ENCODE results near the gene ACOX3. TPM values are rescaled to one million over a fixed set of nuclear protein-coding genes. Genes with fewer than 3 reads are reported as not detected.

The ACOX3 gene
- total RNA-seq, 1 experiment from 2014 or later: 17.9 TPM

GRCh38 chr4:8385611-8386010, 54.9 kb downstream of the ACOX3 start:
- POLR2A ChIA-PET: no interaction called here

GRCh38 chr4:8385106-8385505, 55.4 kb downstream of the ACOX3 start:
- H3K27me3 Mint-ChIP-seq (ENCODE audit: insufficient read depth, unreplicated experiment): no peaks in the 10 kb centered on the region
- peaks cover 18% of the 10 kb centered on the region for H3K36me3 Mint-ChIP-seq (ENCODE audit: insufficient read depth, unreplicated experiment)
- no peaks in the 10 kb centered on the region for H3K9me3 Mint-ChIP-seq (ENCODE audit: unreplicated experiment)
- peaks cover 9% of the 10 kb centered on the region for H3K4me1 Mint-ChIP-seq (ENCODE audit: insufficient read depth, unreplicated experiment)
- intact Hi-C loops (cut with micrococcal nuclease): no loop called here
- TF ChIP-seq CTCF (IDR thresholded peaks at IDR 0.05; ENCODE audit: unreplicated experiment): no peak
- H3K27ac Mint-ChIP-seq (ENCODE audit: low read depth, unreplicated experiment): no peak overlapping the region
- H3K4me3 Mint-ChIP-seq (ENCODE audit: unreplicated experiment): no peak overlapping the region
- CTCF ChIA-PET: interaction anchor here (1.3 kb wide), 1 partner anchor 18 kb away, joined by 6 read pairs; no protein-coding TSS in a partner anchor
- DNase-seq (ENCODE audit: unreplicated experiment): no peak
- BruUV-seq (replicated peaks): no TSS peak
- POLR2A ChIA-PET: no interaction called here

More at GRCh38 chr4:8385611-8386010, 54.9 kb downstream of the ACOX3 start:
- H3K9me3 Mint-ChIP-seq (ENCODE audit: unreplicated experiment): no peaks in the 10 kb centered on the region
- BruUV-seq (replicated peaks): no TSS peak
- intact Hi-C loops (cut with micrococcal nuclease): no loop called here
- H3K4me3 Mint-ChIP-seq (ENCODE audit: unreplicated experiment): no peak overlapping the region
- no peak for TF ChIP-seq CTCF (IDR thresholded peaks at IDR 0.05; ENCODE audit: unreplicated experiment)
- no peak for DNase-seq (ENCODE audit: unreplicated experiment)
- H3K4me1 Mint-ChIP-seq (ENCODE audit: insufficient read depth, unreplicated experiment): peaks cover 9% of the 10 kb centered on the region
- no peaks in the 10 kb centered on the region for H3K27me3 Mint-ChIP-seq (ENCODE audit: insufficient read depth, unreplicated experiment)
- CTCF ChIA-PET: interaction anchor here (1.3 kb wide), 1 partner anchor 17 kb away, joined by 6 read pairs; no protein-coding TSS in a partner anchor
- H3K36me3 Mint-ChIP-seq (ENCODE audit: insufficient read depth, unreplicated experiment): peaks cover 18% of the 10 kb centered on the region
- no peak overlapping the region for H3K27ac Mint-ChIP-seq (ENCODE audit: low read depth, unreplicated experiment)

GRCh38 chr4:8384397-8385060, 56.0 kb downstream of the ACOX3 start:
- CTCF ChIA-PET: interaction anchor here (1.3 kb wide), 1 partner anchor 18 kb away, joined by 6 read pairs; no protein-coding TSS in a partner anchor
- Mint-ChIP-seq H3K27me3 (ENCODE audit: insufficient read depth, unreplicated experiment) (no peaks in the 10 kb centered on the region), H3K27ac (ENCODE audit: low read depth, unreplicated experiment) (no peak overlapping the region)

More at GRCh38 chr4:8384397-8385060, 56.0 kb downstream of the ACOX3 start:
- peaks cover 9% of the 10 kb centered on the region for H3K4me1 Mint-ChIP-seq (ENCODE audit: insufficient read depth, unreplicated experiment)
- no peak for DNase-seq (ENCODE audit: unreplicated experiment)
- no peak for TF ChIP-seq CTCF (IDR thresholded peaks at IDR 0.05; ENCODE audit: unreplicated experiment)
- peaks cover 18% of the 10 kb centered on the region for H3K36me3 Mint-ChIP-seq (ENCODE audit: insufficient read depth, unreplicated experiment)
- POLR2A ChIA-PET: interaction anchor here (0.6 kb wide), 1 partner anchor 418 kb away, joined by 3 read pairs; no protein-coding TSS in a partner anchor
- H3K4me3 Mint-ChIP-seq (ENCODE audit: unreplicated experiment): no peak overlapping the region
- intact Hi-C loops (cut with micrococcal nuclease): no loop called here
- no TSS peak for BruUV-seq (replicated peaks)
- H3K9me3 Mint-ChIP-seq (ENCODE audit: unreplicated experiment): no peaks in the 10 kb centered on the region

Data from MCF 10A (cell line).